CD14-positive monocyte (primary cell): Measurements from ENCODE around the gene ANAPC4. TPM values are rescaled to one million over a fixed set of nuclear protein-coding genes. Genes with fewer than 3 reads are reported as not detected.

Experiments used
- DNase-seq, 3 donors: peaks; one replicate each; pipeline ENCODE4 v3.0.0-alpha.2; 2011 to 2022
- H2AFZ ChIP-seq: 2 replicates; pipeline ENCODE4 v1.6.0; 2012; ENCODE audit warnings: mild to moderate bottlenecking, low read depth, low read length, inconsistent platforms; ENCODE audit not compliant: insufficient read depth, poor library complexity, severe bottlenecking
- H3K27ac ChIP-seq, 2 donors: 1 replicate in 1 of 2; 2 replicates in 1 of 2; pipeline ENCODE4 v1.5.1; 2012 to 2013; ENCODE audit warnings: low read length in 2 of 2, control low read depth in 1 of 2, inconsistent platforms in 1 of 2, low read depth in 1 of 2, mild to moderate bottlenecking in 1 of 2
- H3K27me3 ChIP-seq, 2 donors: one replicate each; pipeline versions ENCODE4 v1.6.0 to v1.6.1; 2011 to 2013; ENCODE audit warnings: low read length in 2 of 2; ENCODE audit not compliant: control insufficient read depth in 2 of 2, insufficient read depth in 2 of 2
- H3K36me3 ChIP-seq, 2 donors: replicated peaks in 1 of 2; 1 replicate in 1 of 2; 2 replicates in 1 of 2; pipeline versions ENCODE4 v1.5.1 to v1.6.1; 2012 to 2013; ENCODE audit warnings: low read length in 2 of 2, control low read depth in 1 of 2, inconsistent platforms in 1 of 2, mild to moderate bottlenecking in 1 of 2; ENCODE audit not compliant: insufficient read depth in 2 of 2, control insufficient read depth in 1 of 2
- H3K4me1 ChIP-seq, 2 donors: 1 replicate in 1 of 2; 2 replicates in 1 of 2; pipeline versions ENCODE4 v1.5.1 to v1.6.1; 2012 to 2013; ENCODE audit warnings: low read length in 2 of 2, control low read depth in 1 of 2, inconsistent platforms in 1 of 2, mild to moderate bottlenecking in 1 of 2, moderate library complexity in 1 of 2; ENCODE audit not compliant: insufficient read depth in 2 of 2, control insufficient read depth in 1 of 2
- H3K4me2 ChIP-seq: replicated peaks from 2 replicates; pipeline ENCODE3; 2012; ENCODE audit warnings: low read length, moderate library complexity, mild to moderate bottlenecking; ENCODE audit not compliant: poor library complexity, severe bottlenecking; ENCODE audit errors: extremely low read depth
- H3K4me3 ChIP-seq, 3 experiments: fragments of 200-600 bp in 1 of 3; sonication (generic) in 1 of 3; replicated peaks in 1 of 3; 1 replicate in 2 of 3; 2 replicates in 1 of 3; pipeline ENCODE4 v1.5.1; 2011 to 2013; ENCODE audit warnings: low read length in 3 of 3, mild to moderate bottlenecking in 3 of 3, control low read depth in 2 of 3, low read depth in 2 of 3, inconsistent platforms in 1 of 3, moderate library complexity in 1 of 3
- H3K79me2 ChIP-seq: 2 replicates; pipeline ENCODE4 v1.6.0; 2012; ENCODE audit warnings: mild to moderate bottlenecking, control low read depth, inconsistent platforms, low read length, moderate library complexity; ENCODE audit not compliant: insufficient read depth
- H3K9ac ChIP-seq: 2 replicates; pipeline ENCODE4 v1.6.0; 2017; ENCODE audit warnings: low read length, mild to moderate bottlenecking; ENCODE audit not compliant: insufficient read depth, poor library complexity, severe bottlenecking
- H3K9me3 ChIP-seq, 2 donors: replicated peaks in 1 of 2; 1 replicate in 1 of 2; 2 replicates in 1 of 2; pipeline versions ENCODE4 v1.5.1 to v1.6.1; 2012 to 2013; ENCODE audit warnings: low read length in 2 of 2, control low read depth in 1 of 2; ENCODE audit not compliant: control insufficient read depth in 1 of 2, insufficient read depth in 1 of 2
- H4K20me1 ChIP-seq: 2 replicates; pipeline ENCODE4 v1.6.0; 2012; ENCODE audit warnings: mild to moderate bottlenecking, low read length, control low read depth, moderate library complexity; ENCODE audit not compliant: insufficient read depth
- H3K27ac Mint-ChIP-seq, 7 donors: one replicate each; pipeline ENCODE4 v1.8.0; 2020; ENCODE audit warnings: mild to moderate bottlenecking in 7 of 7, mixed read lengths in 7 of 7, moderate library complexity in 6 of 7, inconsistent platforms in 2 of 7
- H3K27me3 Mint-ChIP-seq, 3 donors: one replicate each; pipeline ENCODE4 v1.8.0; 2021 to 2022; ENCODE audit warnings: low read depth in 3 of 3, mild to moderate bottlenecking in 3 of 3, mixed read lengths in 3 of 3, moderate library complexity in 3 of 3, inconsistent platforms in 1 of 3
- H3K36me3 Mint-ChIP-seq, 2 donors: one replicate each; pipeline ENCODE4 v1.8.0; 2020; ENCODE audit warnings: mixed read lengths in 2 of 2, inconsistent platforms in 1 of 2, mild to moderate bottlenecking in 1 of 2
- H3K4me1 Mint-ChIP-seq: one replicate; pipeline ENCODE4 v1.8.0; 2020; ENCODE audit warnings: mild to moderate bottlenecking, mixed read lengths
- H3K4me3 Mint-ChIP-seq, 2 donors: one replicate each; pipeline ENCODE4 v1.8.0; 2020; ENCODE audit warnings: mild to moderate bottlenecking in 2 of 2, mixed read lengths in 2 of 2, moderate library complexity in 1 of 2
- H3K9me3 Mint-ChIP-seq, 7 donors: one replicate each; pipeline ENCODE4 v1.8.0; 2020 to 2022; ENCODE audit warnings: mixed read lengths in 7 of 7, mild to moderate bottlenecking in 6 of 7, moderate library complexity in 6 of 7, inconsistent platforms in 2 of 7
- CTCF ChIP-seq: fragments of 200-600 bp; IDR thresholded peaks from one replicate; pipeline ENCODE4 v1.8.0; 2022; ENCODE audit warnings: antibody characterized with exemption, mild to moderate bottlenecking
- WGBS: methylation state at CpG from one replicate; pipeline ENCODE4 v1.1.5; 2013; ENCODE audit warnings: missing lambda C conversion rate; ENCODE audit not compliant: insufficient coverage; 5-methylcytosine and 5-hydroxymethylcytosine counted together
- intact Hi-C, 2 donors: fragments of 100-400 bp; cut with micrococcal nuclease; formaldehyde crosslinking; loops; one replicate each; pipeline versions ENCODE4 v1.15.0 to v1.15.1; 2023
- polyA plus RNA-seq, 3 donors: library from polyadenylated mRNA; depleted of rRNA in 1 of 3; unstranded in 2 of 3; stranded (reverse) in 1 of 3; fragments of 300-500 nt in 2 of 3; fragments of >200 nt in 1 of 3; fragmentation: Illumina TruSeq in 2 of 3; gene quantifications; 1 replicate in 2 of 3; 2 replicates in 1 of 3; pipeline ENCODE4 v1.2.3, GENCODE V29; 2012 to 2021

The ANAPC4 gene
- polyA plus RNA-seq, 3 donors: 12.7 to 22.9 (median 15.1) TPM

- Histone ChIP-seq H3K27me3 (no peaks in the 10 kb centered on the region), H2AFZ (no peak overlapping the region), H4K20me1 (no peaks in the 10 kb centered on the region), H3K4me3 (no peak overlapping the region), H3K36me3 (no peaks in the 10 kb centered on the region), H3K4me2 (no peak overlapping the region), H3K79me2 (no peaks in the 10 kb centered on the region), H3K27ac (no peak overlapping the region), H3K9ac (no peak overlapping the region), H3K9me3 (no peaks in the 10 kb centered on the region), H3K4me1 (no peaks in the 10 kb centered on the region)
- H3K36me3 Mint-ChIP-seq: peaks cover 9 to 17% of the 10 kb centered on the region in 2 donors
- H3K4me3 Mint-ChIP-seq: no peak overlapping the region
- no peak overlapping the region for H3K27ac Mint-ChIP-seq
- no peaks in the 10 kb centered on the region for H3K27me3 Mint-ChIP-seq
- DNase-seq: no peak
- intact Hi-C loops: no loop called here
- H3K4me1 Mint-ChIP-seq: no peaks in the 10 kb centered on the region
- no peak for TF ChIP-seq CTCF
- 87% methylated on average over 11 of the region's 14 CpGs for WGBS
- no peaks in the 10 kb centered on the region for H3K9me3 Mint-ChIP-seq
Observed at GRCh38 chr4:25358515-25359275, 18.4 kb upstream of the ANAPC4 start.

- no peaks in the 10 kb centered on the region for H3K4me1 Mint-ChIP-seq
- H3K9me3 ChIP-seq: no peaks in the 10 kb centered on the region
- H3K9me3 Mint-ChIP-seq: no peaks in the 10 kb centered on the region
- H4K20me1 ChIP-seq: no peaks in the 10 kb centered on the region
- no peak overlapping the region for H3K27ac ChIP-seq
- H3K4me3 ChIP-seq: no peak overlapping the region
- peaks cover 4 to 9% of the 10 kb centered on the region in 2 donors for H3K36me3 ChIP-seq
- H3K9ac ChIP-seq: no peak overlapping the region
- no peak overlapping the region for H3K4me3 Mint-ChIP-seq
- no peaks in the 10 kb centered on the region for H3K79me2 ChIP-seq
- no peak overlapping the region for H2AFZ ChIP-seq
- no peak for DNase-seq
- WGBS: 100% methylated on average over 2 of the region's 9 CpGs
- H3K36me3 Mint-ChIP-seq: peaks cover 6 to 21% of the 10 kb centered on the region in 2 donors
- H3K4me1 ChIP-seq: no peaks in the 10 kb centered on the region
- intact Hi-C loops: no loop called here
- H3K27ac Mint-ChIP-seq: no peak overlapping the region
- H3K27me3 Mint-ChIP-seq: no peaks in the 10 kb centered on the region
- no peak overlapping the region for H3K4me2 ChIP-seq
- H3K27me3 ChIP-seq: no peaks in the 10 kb centered on the region
- no peak for TF ChIP-seq CTCF
Observed at GRCh38 chr4:25361253-25361652, 15.8 kb upstream of the ANAPC4 start.
